H9 (cell line): Measurements from ENCODE around the gene DRD1. TPM values are rescaled to one million over a fixed set of nuclear protein-coding genes. Genes with fewer than 3 reads are reported as not detected.

ENCODE experiments used
- DNase-seq: peaks from one replicate; pipeline ENCODE4 v3.0.0-alpha.2; 2017
- H2AFZ ChIP-seq: one replicate; pipeline ENCODE4 v1.6.1; 2013; ENCODE audit warnings: mild to moderate bottlenecking, low read length, control low read depth, moderate library complexity
- H2AK5ac ChIP-seq: 2 replicates; pipeline ENCODE4 v1.6.1; 2013; ENCODE audit warnings: low read length, control low read depth, mixed read lengths; ENCODE audit not compliant: insufficient read length
- H2BK120ac ChIP-seq: one replicate; pipeline ENCODE4 v1.6.1; 2013; ENCODE audit warnings: low read depth, mild to moderate bottlenecking, low read length, control low read depth, inconsistent platforms; ENCODE audit not compliant: poor library complexity, severe bottlenecking
- H2BK12ac ChIP-seq: 2 replicates; pipeline ENCODE4 v1.6.1; 2013; ENCODE audit warnings: low read length, control low read depth, mixed read lengths, low read depth; ENCODE audit not compliant: insufficient read length
- H2BK15ac ChIP-seq: 2 replicates; pipeline ENCODE4 v1.6.1; 2013; ENCODE audit warnings: low read depth, low read length, control low read depth
- H2BK20ac ChIP-seq: one replicate; pipeline ENCODE4 v1.6.1; 2013; ENCODE audit warnings: low read depth, mild to moderate bottlenecking, low read length, control low read depth, inconsistent platforms; ENCODE audit not compliant: poor library complexity, severe bottlenecking
- H2BK5ac ChIP-seq: 2 replicates; pipeline ENCODE4 v1.6.1; 2013; ENCODE audit warnings: low read length, control low read depth, mixed read lengths; ENCODE audit not compliant: insufficient read length
- H3K14ac ChIP-seq: 2 replicates; pipeline ENCODE4 v1.6.1; 2013; ENCODE audit warnings: low read length, control low read depth; ENCODE audit not compliant: insufficient read depth
- H3K18ac ChIP-seq: 2 replicates; pipeline ENCODE4 v1.6.1; 2013; ENCODE audit warnings: low read depth, mild to moderate bottlenecking, mixed read lengths, low read length, control low read depth; ENCODE audit not compliant: insufficient read length
- H3K23ac ChIP-seq: 2 replicates; pipeline ENCODE4 v1.6.1; 2013; ENCODE audit warnings: low read length, control low read depth, mixed read lengths, low read depth; ENCODE audit not compliant: insufficient read length
- H3K23me2 ChIP-seq: 2 replicates; pipeline ENCODE4 v1.6.1; 2013; ENCODE audit warnings: low read depth, mild to moderate bottlenecking, mixed read lengths, low read length, control low read depth; ENCODE audit not compliant: insufficient read length, poor library complexity, severe bottlenecking
- H3K27ac ChIP-seq: 2 replicates; pipeline ENCODE4 v1.5.1; 2013; ENCODE audit warnings: low read length, control low read depth, mixed read lengths, low read depth; ENCODE audit not compliant: insufficient read length
- H3K27me3 ChIP-seq: 2 replicates; pipeline ENCODE4 v1.6.1; 2013; ENCODE audit warnings: low read length, control low read depth, inconsistent platforms; ENCODE audit not compliant: insufficient read depth
- H3K4ac ChIP-seq: 2 replicates; pipeline ENCODE4 v1.6.1; 2013; ENCODE audit warnings: low read depth, mild to moderate bottlenecking, control low read depth, inconsistent platforms, low read length, moderate library complexity
- H3K4me1 ChIP-seq: 2 replicates; pipeline ENCODE4 v1.6.1; 2013; ENCODE audit warnings: low read length, control low read depth, inconsistent platforms; ENCODE audit not compliant: insufficient read depth
- H3K4me2 ChIP-seq: 2 replicates; pipeline ENCODE4 v1.6.1; 2013; ENCODE audit warnings: low read length, control low read depth, mixed read lengths; ENCODE audit not compliant: insufficient read length, insufficient read depth
- H3K56ac ChIP-seq: 2 replicates; pipeline ENCODE4 v1.6.1; 2013; ENCODE audit warnings: low read depth, mild to moderate bottlenecking, mixed read lengths, low read length, control low read depth; ENCODE audit not compliant: insufficient read length
- H3K79me1 ChIP-seq: 2 replicates; pipeline ENCODE4 v1.6.1; 2013; ENCODE audit warnings: low read depth, mild to moderate bottlenecking, moderate library complexity, low read length, control low read depth, inconsistent platforms; ENCODE audit not compliant: insufficient read depth, poor library complexity, severe bottlenecking
- H3K79me2 ChIP-seq: 2 replicates; pipeline ENCODE4 v1.6.1; 2013; ENCODE audit warnings: low read length, control low read depth, inconsistent platforms; ENCODE audit not compliant: insufficient read depth
- H3K9ac ChIP-seq: 2 replicates; pipeline ENCODE4 v1.6.1; 2013; ENCODE audit warnings: low read length, control low read depth, mixed read lengths; ENCODE audit not compliant: insufficient read length; ENCODE audit errors: extremely low read depth
- H3K9me3 ChIP-seq: one replicate; pipeline ENCODE4 v1.6.1; 2013; ENCODE audit warnings: low read depth, low read length, inconsistent platforms; ENCODE audit not compliant: control insufficient read depth
- H3T11ph ChIP-seq: one replicate; pipeline ENCODE4 v1.6.1; 2013; ENCODE audit warnings: mild to moderate bottlenecking, low read length, control low read depth, inconsistent platforms
- H4K20me1 ChIP-seq: one replicate; pipeline ENCODE4 v1.6.1; 2013; ENCODE audit not compliant: control insufficient read depth, insufficient read length, insufficient read depth
- H4K5ac ChIP-seq: 2 replicates; pipeline ENCODE4 v1.6.1; 2013; ENCODE audit warnings: low read depth, mild to moderate bottlenecking, mixed read lengths, low read length, control low read depth; ENCODE audit not compliant: insufficient read length
- H4K8ac ChIP-seq: replicated peaks from 2 replicates; pipeline ENCODE4 v1.6.1; 2013; ENCODE audit warnings: low read length, control low read depth, mixed read lengths, low read depth; ENCODE audit not compliant: insufficient read length
- H4K91ac ChIP-seq: 2 replicates; pipeline ENCODE4 v1.6.1; 2013; ENCODE audit warnings: low read depth, mild to moderate bottlenecking, moderate library complexity, mixed read lengths, low read length, control low read depth; ENCODE audit not compliant: insufficient read length
- H3K27ac Mint-ChIP-seq, 3 experiments: 2 replicates in 2 of 3; 3 replicates in 1 of 3; pipeline ENCODE4 v1.8.0; 2020 to 2021; ENCODE audit warnings: mixed read lengths in 3 of 3, mild to moderate bottlenecking in 1 of 3, moderate library complexity in 1 of 3
- H3K27me3 Mint-ChIP-seq: 2 replicates; pipeline ENCODE4 v1.8.0; 2021; ENCODE audit warnings: low read depth, mild to moderate bottlenecking, moderate library complexity, mixed read lengths
- H3K36me3 Mint-ChIP-seq, 3 experiments: 2 replicates in 2 of 3; 3 replicates in 1 of 3; pipeline ENCODE4 v1.8.0; 2020 to 2021; ENCODE audit warnings: low read depth in 3 of 3, mixed read lengths in 3 of 3; ENCODE audit not compliant: insufficient read depth in 1 of 3
- H3K4me1 Mint-ChIP-seq, 2 experiments: 2 replicates each; pipeline ENCODE4 v1.8.0; 2020; ENCODE audit warnings: mixed read lengths in 2 of 2
- H3K4me3 Mint-ChIP-seq, 2 experiments: 2 replicates in 1 of 2; 3 replicates in 1 of 2; pipeline ENCODE4 v1.8.0; 2020 to 2021; ENCODE audit warnings: mild to moderate bottlenecking in 2 of 2, mixed read lengths in 2 of 2, moderate library complexity in 1 of 2
- H3K9me3 Mint-ChIP-seq, 2 experiments: 2 replicates in 1 of 2; 3 replicates in 1 of 2; pipeline ENCODE4 v1.8.0; 2020; ENCODE audit warnings: mild to moderate bottlenecking in 2 of 2, mixed read lengths in 2 of 2, moderate library complexity in 1 of 2
- CTCF ChIP-seq: fragments of 200-600 bp; sonication (generic); conservative IDR thresholded peaks from 3 replicates; pipeline ENCODE4 v1.8.0; 2021; ENCODE audit warnings: antibody characterized with exemption, mild to moderate bottlenecking
- WGBS: extraction: QIAGEN DNeasy Blood & Tissue Kit; methylation state at CpG from one replicate; pipeline ENCODE4 v1.1.7; 2013; ENCODE audit warnings: missing lambda C conversion rate, low lambda C conversion rate, mixed read lengths; ENCODE audit not compliant: insufficient read length; ENCODE audit errors: extremely low coverage; 5-methylcytosine and 5-hydroxymethylcytosine counted together
- total RNA-seq: library from RNA; stranded (reverse); gene quantifications from 2 replicates; pipeline ENCODE4 v1.2.1, GENCODE V29; 2021

The DRD1 gene
- total RNA-seq, 1 experiment from 2014 or later: not detected

- H3K27me3 Mint-ChIP-seq: peaks cover 16% of the 10 kb centered on the region
- Histone ChIP-seq H3K23ac (no peak overlapping the region), H3K79me2 (no peaks in the 10 kb centered on the region), H3K4me2 (no peak overlapping the region), H4K8ac (no peak overlapping the region), H3K9me3 (no peaks in the 10 kb centered on the region), H3K79me1 (no peaks in the 10 kb centered on the region), H4K91ac (no peak overlapping the region), H3T11ph (no peak overlapping the region), H3K23me2 (no peaks in the 10 kb centered on the region), H2BK15ac (no peak overlapping the region), H2BK5ac (no peak overlapping the region), H3K9ac (no peak overlapping the region), H2BK120ac (no peak overlapping the region), H3K27ac (no peak overlapping the region), H3K14ac (no peak overlapping the region), H2BK12ac (no peak overlapping the region), H2AFZ (no peak overlapping the region), H3K4ac (no peak overlapping the region), H2BK20ac (no peak overlapping the region), H2AK5ac (no peak overlapping the region), H3K27me3 (no peaks in the 10 kb centered on the region), H3K18ac (no peak overlapping the region), H3K56ac (no peak overlapping the region), H3K4me1 (no peaks in the 10 kb centered on the region), H4K20me1 (no peaks in the 10 kb centered on the region), H4K5ac (no peak overlapping the region)
- H3K4me3 Mint-ChIP-seq: no peak overlapping the region
- no peaks in the 10 kb centered on the region for H3K36me3 Mint-ChIP-seq
- no peak for DNase-seq
- TF ChIP-seq CTCF: peak; percentile 63
- WGBS: no CpG with 5 or more reads among the region's 7 CpGs
- H3K9me3 Mint-ChIP-seq: no peaks in the 10 kb centered on the region
- H3K27ac Mint-ChIP-seq: no peak overlapping the region
- peaks cover 5 to 8% of the 10 kb centered on the region in 2 experiments for H3K4me1 Mint-ChIP-seq
Observed at GRCh38 chr5:175460126-175460525, 16.1 kb upstream of the DRD1 start.
